Stimulated activated CD8-positive, alpha-beta memory T cell treated with anti-CD3 and anti-CD28 coated beads, Interleukin-4, amount 100 ng/mL, for 24 hours (primary cell): ENCODE data around the gene STRADB.
"Not testable (repeated sequence)": the region's sequence is repeated elsewhere in the genome, so short reads cannot be mapped to it uniquely, and the experiment has no call there.

Experiments used
- DNase-seq: peaks from one replicate; pipeline ENCODE4 v3.0.0-alpha.2; 2020; ENCODE audit warnings: low read depth

The STRADB gene

GRCh38 chr2:201430322-201430721 is 21.2 kb upstream of the STRADB start:
- DNase-seq = not testable (repeated sequence)

- no peak for DNase-seq
These were observed 20.7 kb upstream of the STRADB start for GRCh38 chr2:201430839-201431238.

GRCh38 chr2:201432038-201432620 is 19.4 kb upstream of the STRADB start:
- no peak for DNase-seq

GRCh38 chr2:201432621-201433393 is 18.7 kb upstream of the STRADB start:
- DNase-seq = no peak

DNA sequence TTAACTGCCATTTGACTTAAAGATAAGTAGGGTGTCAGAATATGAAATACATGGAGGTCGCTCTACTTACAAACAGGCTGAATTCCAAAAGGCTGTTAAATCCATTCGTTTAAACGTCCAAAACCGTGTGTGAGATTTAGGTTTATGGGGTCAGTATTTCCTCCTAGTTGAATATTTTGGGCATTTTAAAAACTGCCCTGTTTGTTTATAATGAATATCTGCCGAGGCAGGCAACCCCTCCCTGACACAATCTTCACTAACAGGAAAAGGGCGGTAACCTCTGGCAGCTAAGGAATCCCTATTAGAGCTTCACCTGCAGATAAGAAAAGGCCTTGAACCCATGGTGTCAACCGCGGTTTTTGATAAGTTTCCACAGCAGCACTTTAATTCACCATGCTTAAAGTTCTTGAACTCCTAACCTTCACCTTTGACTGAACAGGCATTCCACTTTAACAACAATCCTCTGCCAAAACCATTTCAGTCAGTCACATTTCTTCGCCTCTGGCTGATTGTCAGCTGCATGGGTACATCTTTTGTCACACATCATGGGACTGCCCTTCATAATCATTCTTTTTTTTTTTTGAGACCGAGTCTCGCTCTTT is 18.0 kb upstream of the STRADB start:
- no peak for DNase-seq

GRCh38 chr2:201436141-201436540 is 15.4 kb upstream of the STRADB start:
- DNase-seq = no peak

DNA sequence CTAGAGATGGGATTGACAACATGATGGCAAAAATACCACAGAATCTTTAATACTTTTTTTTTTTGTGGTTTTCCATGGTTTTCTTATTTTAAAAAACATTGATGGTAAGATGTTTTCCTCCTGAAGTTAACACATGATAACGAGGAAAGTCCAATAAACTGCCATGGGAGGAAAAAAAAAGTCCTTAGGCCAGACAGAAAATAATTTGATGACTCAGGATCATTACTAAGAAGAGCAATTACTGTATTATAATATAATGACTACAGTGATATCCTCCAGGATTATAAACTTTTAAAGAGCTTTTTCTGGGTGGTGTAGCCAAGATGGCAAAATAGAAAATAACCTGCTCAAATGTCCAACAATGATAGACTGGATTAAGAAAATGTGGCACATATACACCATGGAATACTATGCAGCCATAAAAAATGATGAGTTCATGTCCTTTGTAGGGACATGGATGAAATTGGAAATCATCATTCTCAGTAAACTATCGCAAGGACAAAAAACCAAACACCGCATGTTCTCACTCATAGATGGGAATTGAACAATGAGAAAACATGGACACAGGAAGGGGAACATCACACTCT is 12.1 kb upstream of the STRADB start:
- not testable (repeated sequence) for DNase-seq

DNA sequence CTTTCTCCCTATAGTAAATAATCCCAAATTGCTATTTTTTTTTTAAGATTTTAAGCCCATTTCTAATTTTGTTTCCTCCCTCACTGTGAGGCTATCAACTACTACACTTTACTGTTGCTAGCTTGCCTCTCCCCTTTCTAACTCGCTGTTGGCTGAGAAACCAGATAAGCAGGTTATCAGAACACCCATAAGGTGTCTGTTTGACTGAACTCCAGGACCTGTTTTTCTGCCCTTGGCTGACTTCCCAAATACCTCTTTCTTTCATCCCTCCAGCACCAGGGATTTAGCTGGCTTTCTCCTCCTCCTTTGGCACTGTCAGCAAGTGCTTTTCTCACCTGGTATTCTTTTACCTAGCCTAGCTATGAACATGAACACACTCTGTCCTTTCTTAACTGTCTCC is 11.4 kb upstream of the STRADB start:
- DNase-seq = no peak

GRCh38 chr2:201441409-201441808 is 10.1 kb upstream of the STRADB start:
- DNase-seq = no peak

DNA sequence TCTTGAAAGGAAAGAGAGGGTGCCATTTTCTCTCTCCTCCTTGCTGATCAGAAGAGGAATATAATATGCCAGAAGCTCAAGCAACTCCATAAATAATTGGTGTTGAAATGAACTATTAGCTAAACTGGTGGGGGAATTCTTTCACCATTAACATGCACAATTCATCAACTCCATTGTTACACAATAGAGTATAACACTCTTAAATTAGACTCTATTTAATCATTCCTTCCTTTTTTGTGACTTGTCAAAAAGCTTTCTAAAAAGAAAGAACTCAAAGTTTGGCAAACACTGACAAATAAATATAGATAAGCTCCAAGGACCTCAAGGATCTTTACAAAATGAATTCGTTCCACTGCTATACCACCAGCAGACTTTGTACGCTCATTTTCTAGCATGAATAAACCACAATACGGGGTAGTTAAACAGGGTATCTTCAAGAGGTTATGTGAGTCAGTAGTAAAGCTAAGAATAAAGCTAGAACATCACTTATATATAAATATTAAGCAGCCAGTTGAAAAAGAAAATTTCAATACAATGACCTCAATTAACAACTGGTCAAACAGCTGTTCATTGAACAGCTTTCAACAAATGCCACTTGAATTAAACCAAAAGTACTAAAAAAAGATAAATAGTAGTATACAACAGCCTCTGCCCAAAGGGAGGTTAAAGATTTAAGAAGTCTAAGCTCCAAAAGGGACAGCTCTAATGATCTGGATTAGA is 6.6 kb upstream of the STRADB start:
- no peak for DNase-seq

- DNase-seq = no peak
These were observed 4.5 kb upstream of the STRADB start for GRCh38 chr2:201447086-201447485.

GRCh38 chr2:201448061-201448460 is 3.5 kb upstream of the STRADB start:
- no peak for DNase-seq

- no peak for DNase-seq
These were observed 2.8 kb upstream of the STRADB start for GRCh38 chr2:201448701-201449100.

GRCh38 chr2:201450954-201451291 is 617 bp upstream of the STRADB start:
- no peak for DNase-seq

- DNase-seq = no peak
These were observed 750 bp downstream of the STRADB start for GRCh38 chr2:201452058-201452921.

- DNase-seq = no peak
These were observed 1.5 kb downstream of the STRADB start for GRCh38 chr2:201452922-201453643.

DNA sequence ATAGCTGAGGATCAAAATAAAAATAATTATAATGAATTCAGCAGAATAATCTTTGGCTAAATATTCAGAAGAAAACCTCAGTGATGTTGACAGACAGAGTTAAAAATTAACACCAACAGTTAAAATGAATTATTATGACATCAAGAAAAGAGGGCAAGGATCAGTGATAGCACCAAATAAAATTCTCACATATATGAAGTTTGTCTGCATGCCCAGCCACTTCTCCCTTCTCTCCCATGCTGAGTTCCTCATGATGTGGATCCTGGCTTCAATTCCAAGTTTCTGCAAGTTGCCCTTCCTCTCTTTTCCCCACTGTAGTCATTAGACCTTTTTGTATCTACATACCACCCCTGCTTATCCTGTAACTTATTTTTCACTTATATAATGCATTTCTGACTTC is 6.8 kb downstream of the STRADB start:
- no peak for DNase-seq

DNA sequence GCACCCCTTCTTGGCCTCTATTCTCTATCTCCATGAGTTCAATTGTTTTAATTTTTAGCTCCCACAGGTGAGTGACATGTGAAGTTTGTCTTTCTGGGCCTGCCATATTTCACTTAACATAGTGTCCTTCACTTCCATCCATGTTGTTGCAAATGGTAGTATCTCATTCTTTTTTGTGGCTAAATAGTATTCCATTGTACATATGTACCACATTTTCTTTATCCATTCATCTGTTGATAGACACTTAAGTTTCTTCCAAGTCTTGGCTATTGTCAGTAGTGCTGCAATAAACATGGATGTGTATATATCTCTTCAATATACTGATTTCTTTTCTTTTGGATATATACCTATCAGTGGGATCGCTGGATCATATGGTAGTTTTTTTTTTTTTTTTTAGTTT is 9.0 kb downstream of the STRADB start:
- no peak for DNase-seq

DNA sequence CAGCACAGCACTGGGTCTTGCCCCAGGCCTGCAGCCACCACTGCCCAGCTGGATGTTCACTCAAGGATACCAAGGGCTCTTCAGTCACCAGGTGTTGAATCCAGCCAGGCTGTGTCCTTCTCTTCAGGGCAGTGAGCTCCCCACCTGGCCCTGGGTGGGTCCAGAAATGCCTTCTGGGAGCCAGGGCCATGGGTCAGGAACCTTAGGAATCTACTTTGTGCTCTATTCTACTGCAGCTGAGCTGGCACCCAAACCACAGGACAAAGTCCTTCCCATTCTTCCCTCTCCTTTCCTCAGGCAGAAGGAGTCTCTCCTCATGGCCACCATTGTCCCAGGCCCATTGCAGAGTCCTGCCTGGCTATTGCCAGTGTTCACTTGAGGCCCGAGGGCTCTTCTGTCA is 13.0 kb downstream of the STRADB start:
- DNase-seq = no peak

DNA sequence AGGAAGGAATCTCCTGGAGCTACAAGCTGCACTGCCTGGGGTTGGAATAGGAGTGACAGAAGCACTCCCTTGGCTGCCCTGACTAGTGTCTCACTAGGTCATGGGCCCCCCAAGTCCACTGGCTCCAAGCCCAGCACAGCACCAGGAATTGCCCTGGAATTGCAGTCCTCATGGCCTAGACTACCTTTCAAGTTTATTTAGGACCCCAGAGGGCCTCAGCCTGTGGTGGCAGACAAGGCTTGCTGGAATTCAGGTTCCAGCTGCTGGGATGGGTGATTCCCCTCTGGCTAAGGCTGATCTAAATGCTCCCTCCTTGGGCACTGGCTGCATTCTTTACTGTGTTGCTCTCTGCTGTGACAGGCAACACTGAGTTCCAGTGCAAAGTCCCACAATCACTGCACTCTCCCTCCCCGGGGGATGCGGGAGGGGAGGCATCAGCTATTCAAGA is 14.0 kb downstream of the STRADB start:
- no peak for DNase-seq
